H9 (cell line): ENCODE data around the gene ZNF135. TPM values are rescaled to one million over a fixed set of nuclear protein-coding genes. Genes with fewer than 3 reads are reported as not detected.

Source experiments
- DNase-seq: peaks from one replicate; pipeline ENCODE4 v3.0.0-alpha.2; 2017
- H2AFZ ChIP-seq: one replicate; pipeline ENCODE4 v1.6.1; 2013; ENCODE audit warnings: mild to moderate bottlenecking, low read length, control low read depth, moderate library complexity
- H2AK5ac ChIP-seq: 2 replicates; pipeline ENCODE4 v1.6.1; 2013; ENCODE audit warnings: low read length, control low read depth, mixed read lengths; ENCODE audit not compliant: insufficient read length
- H2BK120ac ChIP-seq: one replicate; pipeline ENCODE4 v1.6.1; 2013; ENCODE audit warnings: low read depth, mild to moderate bottlenecking, low read length, control low read depth, inconsistent platforms; ENCODE audit not compliant: poor library complexity, severe bottlenecking
- H2BK12ac ChIP-seq: 2 replicates; pipeline ENCODE4 v1.6.1; 2013; ENCODE audit warnings: low read length, control low read depth, mixed read lengths, low read depth; ENCODE audit not compliant: insufficient read length
- H2BK15ac ChIP-seq: 2 replicates; pipeline ENCODE4 v1.6.1; 2013; ENCODE audit warnings: low read depth, low read length, control low read depth
- H2BK20ac ChIP-seq: one replicate; pipeline ENCODE4 v1.6.1; 2013; ENCODE audit warnings: low read depth, mild to moderate bottlenecking, low read length, control low read depth, inconsistent platforms; ENCODE audit not compliant: poor library complexity, severe bottlenecking
- H2BK5ac ChIP-seq: 2 replicates; pipeline ENCODE4 v1.6.1; 2013; ENCODE audit warnings: low read length, control low read depth, mixed read lengths; ENCODE audit not compliant: insufficient read length
- H3K14ac ChIP-seq: 2 replicates; pipeline ENCODE4 v1.6.1; 2013; ENCODE audit warnings: low read length, control low read depth; ENCODE audit not compliant: insufficient read depth
- H3K18ac ChIP-seq: 2 replicates; pipeline ENCODE4 v1.6.1; 2013; ENCODE audit warnings: low read depth, mild to moderate bottlenecking, mixed read lengths, low read length, control low read depth; ENCODE audit not compliant: insufficient read length
- H3K23ac ChIP-seq: 2 replicates; pipeline ENCODE4 v1.6.1; 2013; ENCODE audit warnings: low read length, control low read depth, mixed read lengths, low read depth; ENCODE audit not compliant: insufficient read length
- H3K23me2 ChIP-seq: 2 replicates; pipeline ENCODE4 v1.6.1; 2013; ENCODE audit warnings: low read depth, mild to moderate bottlenecking, mixed read lengths, low read length, control low read depth; ENCODE audit not compliant: insufficient read length, poor library complexity, severe bottlenecking
- H3K27ac ChIP-seq: 2 replicates; pipeline ENCODE4 v1.5.1; 2013; ENCODE audit warnings: low read length, control low read depth, mixed read lengths, low read depth; ENCODE audit not compliant: insufficient read length
- H3K27me3 ChIP-seq: 2 replicates; pipeline ENCODE4 v1.6.1; 2013; ENCODE audit warnings: low read length, control low read depth, inconsistent platforms; ENCODE audit not compliant: insufficient read depth
- H3K4ac ChIP-seq: 2 replicates; pipeline ENCODE4 v1.6.1; 2013; ENCODE audit warnings: low read depth, mild to moderate bottlenecking, control low read depth, inconsistent platforms, low read length, moderate library complexity
- H3K4me1 ChIP-seq: 2 replicates; pipeline ENCODE4 v1.6.1; 2013; ENCODE audit warnings: low read length, control low read depth, inconsistent platforms; ENCODE audit not compliant: insufficient read depth
- H3K4me2 ChIP-seq: 2 replicates; pipeline ENCODE4 v1.6.1; 2013; ENCODE audit warnings: low read length, control low read depth, mixed read lengths; ENCODE audit not compliant: insufficient read length, insufficient read depth
- H3K56ac ChIP-seq: 2 replicates; pipeline ENCODE4 v1.6.1; 2013; ENCODE audit warnings: low read depth, mild to moderate bottlenecking, mixed read lengths, low read length, control low read depth; ENCODE audit not compliant: insufficient read length
- H3K79me1 ChIP-seq: 2 replicates; pipeline ENCODE4 v1.6.1; 2013; ENCODE audit warnings: low read depth, mild to moderate bottlenecking, moderate library complexity, low read length, control low read depth, inconsistent platforms; ENCODE audit not compliant: insufficient read depth, poor library complexity, severe bottlenecking
- H3K79me2 ChIP-seq: 2 replicates; pipeline ENCODE4 v1.6.1; 2013; ENCODE audit warnings: low read length, control low read depth, inconsistent platforms; ENCODE audit not compliant: insufficient read depth
- H3K9ac ChIP-seq: 2 replicates; pipeline ENCODE4 v1.6.1; 2013; ENCODE audit warnings: low read length, control low read depth, mixed read lengths; ENCODE audit not compliant: insufficient read length; ENCODE audit errors: extremely low read depth
- H3K9me3 ChIP-seq: one replicate; pipeline ENCODE4 v1.6.1; 2013; ENCODE audit warnings: low read depth, low read length, inconsistent platforms; ENCODE audit not compliant: control insufficient read depth
- H3T11ph ChIP-seq: one replicate; pipeline ENCODE4 v1.6.1; 2013; ENCODE audit warnings: mild to moderate bottlenecking, low read length, control low read depth, inconsistent platforms
- H4K20me1 ChIP-seq: one replicate; pipeline ENCODE4 v1.6.1; 2013; ENCODE audit not compliant: control insufficient read depth, insufficient read length, insufficient read depth
- H4K5ac ChIP-seq: 2 replicates; pipeline ENCODE4 v1.6.1; 2013; ENCODE audit warnings: low read depth, mild to moderate bottlenecking, mixed read lengths, low read length, control low read depth; ENCODE audit not compliant: insufficient read length
- H4K8ac ChIP-seq: replicated peaks from 2 replicates; pipeline ENCODE4 v1.6.1; 2013; ENCODE audit warnings: low read length, control low read depth, mixed read lengths, low read depth; ENCODE audit not compliant: insufficient read length
- H4K91ac ChIP-seq: 2 replicates; pipeline ENCODE4 v1.6.1; 2013; ENCODE audit warnings: low read depth, mild to moderate bottlenecking, moderate library complexity, mixed read lengths, low read length, control low read depth; ENCODE audit not compliant: insufficient read length
- H3K27ac Mint-ChIP-seq, 3 experiments: 2 replicates in 2 of 3; 3 replicates in 1 of 3; pipeline ENCODE4 v1.8.0; 2020 to 2021; ENCODE audit warnings: mixed read lengths in 3 of 3, mild to moderate bottlenecking in 1 of 3, moderate library complexity in 1 of 3
- H3K27me3 Mint-ChIP-seq: 2 replicates; pipeline ENCODE4 v1.8.0; 2021; ENCODE audit warnings: low read depth, mild to moderate bottlenecking, moderate library complexity, mixed read lengths
- H3K36me3 Mint-ChIP-seq, 3 experiments: 2 replicates in 2 of 3; 3 replicates in 1 of 3; pipeline ENCODE4 v1.8.0; 2020 to 2021; ENCODE audit warnings: low read depth in 3 of 3, mixed read lengths in 3 of 3; ENCODE audit not compliant: insufficient read depth in 1 of 3
- H3K4me1 Mint-ChIP-seq, 2 experiments: 2 replicates each; pipeline ENCODE4 v1.8.0; 2020; ENCODE audit warnings: mixed read lengths in 2 of 2
- H3K4me3 Mint-ChIP-seq, 2 experiments: 2 replicates in 1 of 2; 3 replicates in 1 of 2; pipeline ENCODE4 v1.8.0; 2020 to 2021; ENCODE audit warnings: mild to moderate bottlenecking in 2 of 2, mixed read lengths in 2 of 2, moderate library complexity in 1 of 2
- H3K9me3 Mint-ChIP-seq, 2 experiments: 2 replicates in 1 of 2; 3 replicates in 1 of 2; pipeline ENCODE4 v1.8.0; 2020; ENCODE audit warnings: mild to moderate bottlenecking in 2 of 2, mixed read lengths in 2 of 2, moderate library complexity in 1 of 2
- CTCF ChIP-seq: fragments of 200-600 bp; sonication (generic); conservative IDR thresholded peaks from 3 replicates; pipeline ENCODE4 v1.8.0; 2021; ENCODE audit warnings: antibody characterized with exemption, mild to moderate bottlenecking
- WGBS: extraction: QIAGEN DNeasy Blood & Tissue Kit; methylation state at CpG from one replicate; pipeline ENCODE4 v1.1.7; 2013; ENCODE audit warnings: missing lambda C conversion rate, low lambda C conversion rate, mixed read lengths; ENCODE audit not compliant: insufficient read length; ENCODE audit errors: extremely low coverage; 5-methylcytosine and 5-hydroxymethylcytosine counted together
- total RNA-seq: library from RNA; stranded (reverse); gene quantifications from 2 replicates; pipeline ENCODE4 v1.2.1, GENCODE V29; 2021

Gene ZNF135
- total RNA-seq, 1 experiment from 2014 or later = 4.7 TPM

- Histone ChIP-seq H3K4me1 (no peaks in the 10 kb centered on the region), H4K5ac (no peak overlapping the region), H2BK12ac (no peak overlapping the region), H3K56ac (no peak overlapping the region), H3K4ac (no peak overlapping the region), H3K79me1 (no peaks in the 10 kb centered on the region), H3K79me2 (no peaks in the 10 kb centered on the region), H3K9me3 (peaks cover 55% of the 10 kb centered on the region), H4K91ac (no peak overlapping the region), H3K18ac (no peak overlapping the region), H3K27ac (no peak overlapping the region), H2AFZ (no peak overlapping the region), H4K8ac (no peak overlapping the region), H2BK20ac (no peak overlapping the region), H2BK15ac (no peak overlapping the region), H3K23ac (no peak overlapping the region), H2BK120ac (no peak overlapping the region), H2BK5ac (no peak overlapping the region), H3K14ac (no peak overlapping the region), H3K4me2 (no peak overlapping the region), H3K23me2 (no peaks in the 10 kb centered on the region), H2AK5ac (no peak overlapping the region), H4K20me1 (no peaks in the 10 kb centered on the region), H3T11ph (no peak overlapping the region), H3K9ac (no peak overlapping the region), H3K27me3 (no peaks in the 10 kb centered on the region)
- peaks cover 6% of the 10 kb centered on the region for H3K27me3 Mint-ChIP-seq
- no peak for DNase-seq
- TF ChIP-seq CTCF = no peak
- H3K4me1 Mint-ChIP-seq = no peaks in the 10 kb centered on the region
- peaks cover 60 to 78% (median 72%) of the 10 kb centered on the region in 3 experiments for H3K36me3 Mint-ChIP-seq
- H3K4me3 Mint-ChIP-seq = no peak overlapping the region
- no CpG with 5 or more reads among the region's 15 CpGs for WGBS
- H3K27ac Mint-ChIP-seq = no peak overlapping the region
- peaks cover 92 to 94% of the 10 kb centered on the region in 2 experiments for H3K9me3 Mint-ChIP-seq
Measured at GRCh38 chr19:58067240-58067912, 8.3 kb downstream of the ZNF135 start.
